ENCODE data around the gene FAM107B. TPM values are rescaled to one million over a fixed set of nuclear protein-coding genes. Genes with fewer than 3 reads are reported as not detected.

The FAM107B gene
- total and polyA plus RNA-seq, 2 of the 8 experiments (the other 6 are each of a cell fraction or from before 2014, with no cell fraction given), result 7.5 to 28.1 TPM

- Histone ChIP-seq H3K4me3 (ENCODE audit: extremely low read depth in 1 of 4, insufficient read depth in 2 of 4, low read depth in 3 of 4, low read length in 4 of 4) (no peak overlapping the region), H3K79me1 (ENCODE audit: low read depth, low read length) (no peaks in the 10 kb centered on the region), H3K23me2 (ENCODE audit: low read depth, low read length) (no peaks in the 10 kb centered on the region), H4K91ac (replicated peaks; ENCODE audit: insufficient read length, low read length) (no peak overlapping the region), H2BK120ac (replicated peaks; ENCODE audit: low read depth, low read length) (no peak overlapping the region), H3K9ac (replicated peaks in 1 of 4; ENCODE audit: extremely low read depth in 1 of 4, low read depth in 3 of 4, low read length in 3 of 4) (no peak overlapping the region), H4K20me1 (replicated peaks in 1 of 2; ENCODE audit: control insufficient read depth in 1 of 2, insufficient read depth in 2 of 2, low read length in 2 of 2) (no peaks in the 10 kb centered on the region), H3K36me3 (ENCODE audit: control insufficient read depth in 2 of 4, insufficient read depth in 4 of 4, low read length in 3 of 4) (no peaks in the 10 kb centered on the region), H3K4me1 (replicated peaks in 1 of 4; ENCODE audit: control insufficient read depth in 3 of 4, insufficient read depth in 4 of 4, low read length in 3 of 4) (no peaks in the 10 kb centered on the region), H2BK20ac (ENCODE audit: low read length) (no peak overlapping the region), H3K27me3 (replicated peaks in 1 of 4; ENCODE audit: control insufficient read depth in 3 of 4, extremely low read depth in 1 of 4, insufficient read depth in 3 of 4, low read length in 3 of 4) (no peaks in the 10 kb centered on the region; a peak in 1 of 7 replicates), H3K27ac (ENCODE audit: low read depth, low read length) (no peak overlapping the region), H3K79me2 (ENCODE audit: control insufficient read depth in 1 of 2, insufficient read depth in 2 of 2, low read length in 2 of 2) (no peaks in the 10 kb centered on the region; a peak in 1 of 4 replicates), H3K9me3 (ENCODE audit: insufficient read depth in 2 of 2, low read depth in 1 of 2, low read length in 1 of 2) (no peaks in the 10 kb centered on the region), H2BK12ac (ENCODE audit: low read depth, low read length) (no peak overlapping the region), H2AK5ac (ENCODE audit: low read depth, low read length) (no peak overlapping the region), H3K56ac (replicated peaks; ENCODE audit: insufficient read length, low read depth, low read length) (no peak overlapping the region), H3K4me2 (ENCODE audit: insufficient read depth in 1 of 2, low read depth in 2 of 2, low read length in 2 of 2) (no peak overlapping the region), H3K18ac (ENCODE audit: extremely low read depth, low read length) (no peak overlapping the region), H4K8ac (ENCODE audit: extremely low read depth, insufficient read depth, low read length) (no peak overlapping the region), H3K4ac (replicated peaks; ENCODE audit: insufficient read length, low read depth, low read length) (no peak overlapping the region), H2AFZ (ENCODE audit: low read length) (no peak overlapping the region), H3K23ac (ENCODE audit: insufficient read length) (no peak overlapping the region), H2BK5ac (ENCODE audit: low read depth, low read length) (no peak overlapping the region), H2BK15ac (ENCODE audit: low read length) (no peak overlapping the region), H4K5ac (ENCODE audit: insufficient read length, low read depth, low read length) (no peak overlapping the region), H3K14ac (ENCODE audit: insufficient read length) (no peak overlapping the region)
- CTCF ChIA-PET (ENCODE audit: partially characterized antibody), result interaction anchor here (0.6 to 2.6 kb wide), 8 partner anchors 12 to 357 kb away, joined by 3 to 9 read pairs (median 5); no protein-coding TSS in a partner anchor
- FAIRE-seq (no peak), DNase-seq (ENCODE audit: low read depth in 1 of 2, low spot score in 2 of 2) (no peak)
- POLR2A ChIA-PET (ENCODE audit: partially characterized antibody), result no interaction called here
- no peak for TF ChIP-seq NANOG (IDR thresholded peaks at IDR 0.05; ENCODE audit: insufficient read depth, low read depth, low read length, poor library complexity, severe bottlenecking)
- TF ChIP-seq RAD21 (IDR thresholded peaks at IDR 0.05 in 1 of 2, conservative IDR thresholded peaks at IDR 0.05 in 1 of 2; ENCODE audit: low read depth in 2 of 2, low read length in 2 of 2), result peak; percentile 37 to 40; a peak in 2 of 4 replicates
- TF ChIP-seq BCL11A (IDR thresholded peaks at IDR 0.05; ENCODE audit: low read depth in 2 of 2, low read length in 2 of 2), result no peak
- no peak for TF ChIP-seq CHD2 (IDR thresholded peaks at IDR 0.05; ENCODE audit: low read length)
- peak in 2 of 3 experiments; percentile 28 to 30; a peak in 2 of 4 replicates for TF ChIP-seq CTCF (IDR thresholded peaks at IDR 0.05; ENCODE audit: control extremely low read depth in 1 of 3, insufficient read depth in 1 of 3, low read depth in 1 of 3, low read length in 3 of 3)
- 88% methylated on average over 5 of the region's 5 CpGs; no CpG with 5 or more reads in 1 of the 2 experiments for WGBS, 2 experiments (ENCODE audit: extremely low coverage in 1 of 2, insufficient coverage in 1 of 2, insufficient read length in 1 of 2, insufficient replicate concordance in 2 of 2, low coverage in 1 of 2, low lambda C conversion rate in 2 of 2, missing lambda C conversion rate in 1 of 2)
Measured at GRCh38 chr10:14801723-14802122, 27.0 kb upstream of the FAM107B start.

Measured in H1 (cell line).